Measurements from ENCODE around the gene DCT.

Gene DCT

DNA sequence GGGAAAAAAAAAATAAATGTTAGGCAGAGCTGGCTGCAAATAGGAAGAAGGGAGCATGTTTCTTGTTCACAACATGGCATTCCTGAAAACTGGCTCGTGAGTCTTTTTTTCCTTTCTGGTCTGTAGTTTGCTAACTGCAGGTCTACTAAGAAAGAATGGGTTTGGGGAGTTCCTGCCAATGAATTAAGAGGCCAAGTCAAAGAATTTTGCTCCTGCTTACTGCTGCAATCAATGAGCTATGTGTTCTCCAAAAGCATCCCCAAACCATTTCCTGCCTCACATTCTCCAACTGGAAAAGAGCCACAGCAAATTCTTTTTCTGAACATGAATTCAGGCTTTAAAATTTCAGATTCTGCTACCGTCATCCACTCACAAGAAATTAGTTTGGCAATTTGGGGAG, 88.6 kb downstream of the DCT start:
- no peak for DNase-seq

DNA sequence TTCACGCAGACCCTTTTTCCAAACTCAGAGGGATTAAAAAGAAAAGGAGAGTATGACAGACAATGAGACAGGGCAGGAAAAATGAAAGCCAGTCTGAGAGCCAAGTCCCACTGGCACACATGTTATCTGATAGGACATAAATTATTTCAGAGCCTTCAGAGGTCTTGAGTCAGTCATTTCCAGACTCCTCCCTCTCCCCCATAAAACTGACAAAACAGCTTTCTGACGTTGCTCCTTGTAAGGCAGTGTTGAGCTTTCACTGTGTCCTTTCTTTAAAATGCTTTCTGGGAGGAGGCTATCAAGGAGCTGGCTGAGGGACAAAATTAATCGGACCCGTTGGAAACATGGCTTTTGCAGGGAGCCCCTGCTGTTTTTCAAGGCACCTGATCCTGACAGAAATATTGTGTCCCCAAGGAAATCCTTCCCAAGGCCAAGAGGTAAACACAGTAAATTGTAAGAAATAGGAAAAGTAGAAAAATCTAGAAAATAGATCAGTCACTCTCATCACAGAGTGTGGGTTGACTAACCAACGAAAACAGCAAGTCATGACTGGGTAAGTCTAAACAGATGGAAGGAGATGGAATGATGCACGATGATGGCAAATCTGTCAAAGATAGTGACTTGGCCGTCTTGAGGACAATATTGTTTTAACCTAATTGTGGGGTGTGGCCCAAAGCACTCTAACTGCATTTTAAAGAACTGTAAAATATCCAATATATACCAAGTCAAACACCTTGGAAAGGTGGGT, 89.7 kb downstream of the DCT start:
- DNase-seq: no peak

DNA sequence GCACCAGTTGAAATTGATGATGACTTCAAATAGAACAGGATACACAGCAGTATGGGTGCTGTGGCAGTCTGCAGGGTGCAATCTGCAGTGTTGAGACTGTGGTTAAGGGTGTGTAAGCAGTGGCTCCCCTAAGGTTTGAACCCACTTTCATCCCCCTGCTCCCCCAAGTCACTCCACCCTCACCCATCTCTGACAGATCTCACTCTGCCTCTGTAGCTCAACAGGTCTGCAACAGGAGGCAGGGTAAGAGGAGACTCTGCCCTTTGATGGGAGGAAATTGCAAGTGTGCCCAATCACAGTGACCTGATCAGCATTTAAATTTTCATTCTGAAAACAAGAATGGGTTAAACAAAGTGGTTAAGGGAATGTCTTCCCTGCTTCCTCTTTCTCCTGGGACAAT, 92.4 kb downstream of the DCT start:
- DNase-seq: no peak
